H9 (cell line): ENCODE results near the gene ABCC4. TPM values are rescaled to one million over a fixed set of nuclear protein-coding genes. Genes with fewer than 3 reads are reported as not detected.

Source experiments
- DNase-seq: peaks from one replicate; pipeline ENCODE4 v3.0.0-alpha.2; 2017
- H2AFZ ChIP-seq: one replicate; pipeline ENCODE4 v1.6.1; 2013; ENCODE audit warnings: mild to moderate bottlenecking, low read length, control low read depth, moderate library complexity
- H2AK5ac ChIP-seq: 2 replicates; pipeline ENCODE4 v1.6.1; 2013; ENCODE audit warnings: low read length, control low read depth, mixed read lengths; ENCODE audit not compliant: insufficient read length
- H2BK120ac ChIP-seq: one replicate; pipeline ENCODE4 v1.6.1; 2013; ENCODE audit warnings: low read depth, mild to moderate bottlenecking, low read length, control low read depth, inconsistent platforms; ENCODE audit not compliant: poor library complexity, severe bottlenecking
- H2BK12ac ChIP-seq: 2 replicates; pipeline ENCODE4 v1.6.1; 2013; ENCODE audit warnings: low read length, control low read depth, mixed read lengths, low read depth; ENCODE audit not compliant: insufficient read length
- H2BK15ac ChIP-seq: 2 replicates; pipeline ENCODE4 v1.6.1; 2013; ENCODE audit warnings: low read depth, low read length, control low read depth
- H2BK20ac ChIP-seq: one replicate; pipeline ENCODE4 v1.6.1; 2013; ENCODE audit warnings: low read depth, mild to moderate bottlenecking, low read length, control low read depth, inconsistent platforms; ENCODE audit not compliant: poor library complexity, severe bottlenecking
- H2BK5ac ChIP-seq: 2 replicates; pipeline ENCODE4 v1.6.1; 2013; ENCODE audit warnings: low read length, control low read depth, mixed read lengths; ENCODE audit not compliant: insufficient read length
- H3K14ac ChIP-seq: 2 replicates; pipeline ENCODE4 v1.6.1; 2013; ENCODE audit warnings: low read length, control low read depth; ENCODE audit not compliant: insufficient read depth
- H3K18ac ChIP-seq: 2 replicates; pipeline ENCODE4 v1.6.1; 2013; ENCODE audit warnings: low read depth, mild to moderate bottlenecking, mixed read lengths, low read length, control low read depth; ENCODE audit not compliant: insufficient read length
- H3K23ac ChIP-seq: 2 replicates; pipeline ENCODE4 v1.6.1; 2013; ENCODE audit warnings: low read length, control low read depth, mixed read lengths, low read depth; ENCODE audit not compliant: insufficient read length
- H3K23me2 ChIP-seq: 2 replicates; pipeline ENCODE4 v1.6.1; 2013; ENCODE audit warnings: low read depth, mild to moderate bottlenecking, mixed read lengths, low read length, control low read depth; ENCODE audit not compliant: insufficient read length, poor library complexity, severe bottlenecking
- H3K27ac ChIP-seq: 2 replicates; pipeline ENCODE4 v1.5.1; 2013; ENCODE audit warnings: low read length, control low read depth, mixed read lengths, low read depth; ENCODE audit not compliant: insufficient read length
- H3K27me3 ChIP-seq: 2 replicates; pipeline ENCODE4 v1.6.1; 2013; ENCODE audit warnings: low read length, control low read depth, inconsistent platforms; ENCODE audit not compliant: insufficient read depth
- H3K4ac ChIP-seq: 2 replicates; pipeline ENCODE4 v1.6.1; 2013; ENCODE audit warnings: low read depth, mild to moderate bottlenecking, control low read depth, inconsistent platforms, low read length, moderate library complexity
- H3K4me1 ChIP-seq: 2 replicates; pipeline ENCODE4 v1.6.1; 2013; ENCODE audit warnings: low read length, control low read depth, inconsistent platforms; ENCODE audit not compliant: insufficient read depth
- H3K4me2 ChIP-seq: 2 replicates; pipeline ENCODE4 v1.6.1; 2013; ENCODE audit warnings: low read length, control low read depth, mixed read lengths; ENCODE audit not compliant: insufficient read length, insufficient read depth
- H3K56ac ChIP-seq: 2 replicates; pipeline ENCODE4 v1.6.1; 2013; ENCODE audit warnings: low read depth, mild to moderate bottlenecking, mixed read lengths, low read length, control low read depth; ENCODE audit not compliant: insufficient read length
- H3K79me1 ChIP-seq: 2 replicates; pipeline ENCODE4 v1.6.1; 2013; ENCODE audit warnings: low read depth, mild to moderate bottlenecking, moderate library complexity, low read length, control low read depth, inconsistent platforms; ENCODE audit not compliant: insufficient read depth, poor library complexity, severe bottlenecking
- H3K79me2 ChIP-seq: 2 replicates; pipeline ENCODE4 v1.6.1; 2013; ENCODE audit warnings: low read length, control low read depth, inconsistent platforms; ENCODE audit not compliant: insufficient read depth
- H3K9ac ChIP-seq: 2 replicates; pipeline ENCODE4 v1.6.1; 2013; ENCODE audit warnings: low read length, control low read depth, mixed read lengths; ENCODE audit not compliant: insufficient read length; ENCODE audit errors: extremely low read depth
- H3K9me3 ChIP-seq: one replicate; pipeline ENCODE4 v1.6.1; 2013; ENCODE audit warnings: low read depth, low read length, inconsistent platforms; ENCODE audit not compliant: control insufficient read depth
- H3T11ph ChIP-seq: one replicate; pipeline ENCODE4 v1.6.1; 2013; ENCODE audit warnings: mild to moderate bottlenecking, low read length, control low read depth, inconsistent platforms
- H4K20me1 ChIP-seq: one replicate; pipeline ENCODE4 v1.6.1; 2013; ENCODE audit not compliant: control insufficient read depth, insufficient read length, insufficient read depth
- H4K5ac ChIP-seq: 2 replicates; pipeline ENCODE4 v1.6.1; 2013; ENCODE audit warnings: low read depth, mild to moderate bottlenecking, mixed read lengths, low read length, control low read depth; ENCODE audit not compliant: insufficient read length
- H4K8ac ChIP-seq: replicated peaks from 2 replicates; pipeline ENCODE4 v1.6.1; 2013; ENCODE audit warnings: low read length, control low read depth, mixed read lengths, low read depth; ENCODE audit not compliant: insufficient read length
- H4K91ac ChIP-seq: 2 replicates; pipeline ENCODE4 v1.6.1; 2013; ENCODE audit warnings: low read depth, mild to moderate bottlenecking, moderate library complexity, mixed read lengths, low read length, control low read depth; ENCODE audit not compliant: insufficient read length
- H3K27ac Mint-ChIP-seq, 3 experiments: 2 replicates in 2 of 3; 3 replicates in 1 of 3; pipeline ENCODE4 v1.8.0; 2020 to 2021; ENCODE audit warnings: mixed read lengths in 3 of 3, mild to moderate bottlenecking in 1 of 3, moderate library complexity in 1 of 3
- H3K27me3 Mint-ChIP-seq: 2 replicates; pipeline ENCODE4 v1.8.0; 2021; ENCODE audit warnings: low read depth, mild to moderate bottlenecking, moderate library complexity, mixed read lengths
- H3K36me3 Mint-ChIP-seq, 3 experiments: 2 replicates in 2 of 3; 3 replicates in 1 of 3; pipeline ENCODE4 v1.8.0; 2020 to 2021; ENCODE audit warnings: low read depth in 3 of 3, mixed read lengths in 3 of 3; ENCODE audit not compliant: insufficient read depth in 1 of 3
- H3K4me1 Mint-ChIP-seq, 2 experiments: 2 replicates each; pipeline ENCODE4 v1.8.0; 2020; ENCODE audit warnings: mixed read lengths in 2 of 2
- H3K4me3 Mint-ChIP-seq, 2 experiments: 2 replicates in 1 of 2; 3 replicates in 1 of 2; pipeline ENCODE4 v1.8.0; 2020 to 2021; ENCODE audit warnings: mild to moderate bottlenecking in 2 of 2, mixed read lengths in 2 of 2, moderate library complexity in 1 of 2
- H3K9me3 Mint-ChIP-seq, 2 experiments: 2 replicates in 1 of 2; 3 replicates in 1 of 2; pipeline ENCODE4 v1.8.0; 2020; ENCODE audit warnings: mild to moderate bottlenecking in 2 of 2, mixed read lengths in 2 of 2, moderate library complexity in 1 of 2
- WGBS: extraction: QIAGEN DNeasy Blood & Tissue Kit; methylation state at CpG from one replicate; pipeline ENCODE4 v1.1.7; 2013; ENCODE audit warnings: missing lambda C conversion rate, low lambda C conversion rate, mixed read lengths; ENCODE audit not compliant: insufficient read length; ENCODE audit errors: extremely low coverage; 5-methylcytosine and 5-hydroxymethylcytosine counted together
- total RNA-seq: library from RNA; stranded (reverse); gene quantifications from 2 replicates; pipeline ENCODE4 v1.2.1, GENCODE V29; 2021
- TF ChIP-seq, protein P1 (sequence below): fragments of 200-600 bp; sonication (generic); conservative IDR thresholded peaks from 3 replicates; pipeline ENCODE4 v1.8.0; 2021; ENCODE audit warnings: antibody characterized with exemption, mild to moderate bottlenecking

Gene ABCC4
- total RNA-seq, 1 experiment from 2014 or later, result 5.9 TPM

DNA sequence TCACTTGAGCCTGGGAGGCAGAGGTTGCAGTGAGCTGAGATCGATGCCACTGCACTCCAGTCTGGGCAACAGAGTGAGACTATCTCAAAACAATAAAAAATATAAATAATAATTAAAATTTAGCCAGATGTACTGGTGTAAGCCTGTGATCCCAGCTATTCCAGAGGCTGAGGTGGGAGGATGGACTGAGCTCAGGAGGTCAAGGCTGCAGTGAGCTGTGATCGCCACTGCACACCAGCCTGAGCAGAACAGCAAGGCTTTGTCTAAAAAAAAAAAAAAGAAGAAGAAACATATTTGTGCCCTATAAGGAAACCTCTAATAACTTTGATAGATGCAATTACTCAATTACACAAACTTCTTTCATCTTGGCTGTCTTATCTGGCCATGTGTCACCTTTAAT, 52.3 kb downstream of the ABCC4 start:
- Histone ChIP-seq H3K9me3 (no peaks in the 10 kb centered on the region), H2AFZ (no peak overlapping the region), H3K18ac (no peak overlapping the region), H3K27ac (no peak overlapping the region), H2BK5ac (no peak overlapping the region), H2BK12ac (no peak overlapping the region), H4K91ac (no peak overlapping the region), H3K23me2 (no peaks in the 10 kb centered on the region), H2BK120ac (no peak overlapping the region), H3K79me1 (no peaks in the 10 kb centered on the region), H3K27me3 (no peaks in the 10 kb centered on the region), H3K4me2 (no peak overlapping the region), H3K14ac (no peak overlapping the region), H3K4ac (no peak overlapping the region), H4K20me1 (no peaks in the 10 kb centered on the region), H2BK20ac (no peak overlapping the region), H3K56ac (no peak overlapping the region), H3T11ph (no peak overlapping the region), H2AK5ac (no peak overlapping the region), H3K23ac (no peak overlapping the region), H4K5ac (no peak overlapping the region), H3K9ac (no peak overlapping the region), H4K8ac (no peak overlapping the region), H2BK15ac (no peak overlapping the region), H3K4me1 (no peaks in the 10 kb centered on the region), H3K79me2 (no peaks in the 10 kb centered on the region)
- no peak overlapping the region for H3K27ac Mint-ChIP-seq
- no peak overlapping the region for H3K4me3 Mint-ChIP-seq
- DNase-seq, result no peak
- no peaks in the 10 kb centered on the region for H3K27me3 Mint-ChIP-seq
- H3K4me1 Mint-ChIP-seq, result peaks cover 0 to 5% of the 10 kb centered on the region in 2 experiments; a peak in 2 of 4 replicates
- H3K9me3 Mint-ChIP-seq, result no peaks in the 10 kb centered on the region
- TF ChIP-seq, protein P1, sequence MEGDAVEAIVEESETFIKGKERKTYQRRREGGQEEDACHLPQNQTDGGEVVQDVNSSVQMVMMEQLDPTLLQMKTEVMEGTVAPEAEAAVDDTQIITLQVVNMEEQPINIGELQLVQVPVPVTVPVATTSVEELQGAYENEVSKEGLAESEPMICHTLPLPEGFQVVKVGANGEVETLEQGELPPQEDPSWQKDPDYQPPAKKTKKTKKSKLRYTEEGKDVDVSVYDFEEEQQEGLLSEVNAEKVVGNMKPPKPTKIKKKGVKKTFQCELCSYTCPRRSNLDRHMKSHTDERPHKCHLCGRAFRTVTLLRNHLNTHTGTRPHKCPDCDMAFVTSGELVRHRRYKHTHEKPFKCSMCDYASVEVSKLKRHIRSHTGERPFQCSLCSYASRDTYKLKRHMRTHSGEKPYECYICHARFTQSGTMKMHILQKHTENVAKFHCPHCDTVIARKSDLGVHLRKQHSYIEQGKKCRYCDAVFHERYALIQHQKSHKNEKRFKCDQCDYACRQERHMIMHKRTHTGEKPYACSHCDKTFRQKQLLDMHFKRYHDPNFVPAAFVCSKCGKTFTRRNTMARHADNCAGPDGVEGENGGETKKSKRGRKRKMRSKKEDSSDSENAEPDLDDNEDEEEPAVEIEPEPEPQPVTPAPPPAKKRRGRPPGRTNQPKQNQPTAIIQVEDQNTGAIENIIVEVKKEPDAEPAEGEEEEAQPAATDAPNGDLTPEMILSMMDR, result no peak
- WGBS, result no CpG with 5 or more reads among the region's 2 CpGs
- H3K36me3 Mint-ChIP-seq, result no peaks in the 10 kb centered on the region
